ENCODE data around the gene GALNT10. TPM values are rescaled to one million over a fixed set of nuclear protein-coding genes. Genes with fewer than 3 reads are reported as not detected.

Gene GALNT10
- polyA plus RNA-seq, 1 donor (not counting 4 experiments of a cell fraction or from before 2014, with no cell fraction given): 17.9 TPM

DNA sequence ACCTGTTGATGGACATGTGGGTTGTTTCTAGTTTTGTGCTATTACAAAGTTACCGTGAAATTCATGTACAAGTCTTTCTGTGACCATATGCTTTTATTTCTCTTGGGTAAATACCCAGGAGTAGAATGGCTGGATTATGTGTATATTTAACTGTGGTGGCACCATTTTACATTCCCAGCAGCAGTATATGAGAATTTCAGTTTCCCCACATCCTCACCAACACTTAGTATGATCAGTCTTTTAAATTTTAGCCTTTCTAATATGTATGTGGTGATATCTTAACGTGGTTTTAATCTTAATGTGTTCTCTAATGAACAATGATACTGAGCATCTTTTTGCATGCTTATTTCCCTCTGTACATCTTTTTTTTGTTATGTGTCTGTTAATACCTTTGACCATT lies 36.6 kb downstream of the GALNT10 start:
- Histone ChIP-seq H3K4me2 (ENCODE audit: control insufficient read depth, extremely low read depth, insufficient read depth, low read depth, low read length) (no peak overlapping the region), H4K20me1 (ENCODE audit: control insufficient read depth, extremely low read depth, insufficient read depth, low read length) (no peaks in the 10 kb centered on the region), H3K79me2 (ENCODE audit: control insufficient read depth, insufficient read depth, low read length) (no peaks in the 10 kb centered on the region), H3K36me3 (ENCODE audit: control insufficient read depth in 2 of 2, extremely low read depth in 1 of 2, insufficient read depth in 2 of 2, low read length in 2 of 2) (no peaks in the 10 kb centered on the region), H2AFZ (ENCODE audit: control insufficient read depth, low read length) (no peak overlapping the region), H3K9ac (ENCODE audit: control insufficient read depth, extremely low read depth, insufficient read depth, low read length) (no peak overlapping the region), H3K9me1 (ENCODE audit: control insufficient read depth, extremely low read depth, insufficient read depth, low read length) (no peaks in the 10 kb centered on the region), H3K9me3 (ENCODE audit: control insufficient read depth, low read depth, low read length) (no peaks in the 10 kb centered on the region), H3K4me3 (ENCODE audit: control insufficient read depth in 2 of 3, extremely low read depth in 1 of 3, insufficient read depth in 2 of 3, low read depth in 1 of 3, low read length in 3 of 3) (no peak overlapping the region), H3K27me3 (ENCODE audit: control insufficient read depth, extremely low read depth, insufficient read depth, low read length) (no peaks in the 10 kb centered on the region), H3K4me1 (ENCODE audit: control insufficient read depth, extremely low read depth, insufficient read depth, low read length) (peaks cover 4% of the 10 kb centered on the region), H3K27ac (ENCODE audit: control insufficient read depth, insufficient read depth, low read length) (no peak overlapping the region)
- TF ChIP-seq EZH2 (IDR thresholded peaks at IDR 0.05; ENCODE audit: low read length): no peak
- TF ChIP-seq, protein P1, sequence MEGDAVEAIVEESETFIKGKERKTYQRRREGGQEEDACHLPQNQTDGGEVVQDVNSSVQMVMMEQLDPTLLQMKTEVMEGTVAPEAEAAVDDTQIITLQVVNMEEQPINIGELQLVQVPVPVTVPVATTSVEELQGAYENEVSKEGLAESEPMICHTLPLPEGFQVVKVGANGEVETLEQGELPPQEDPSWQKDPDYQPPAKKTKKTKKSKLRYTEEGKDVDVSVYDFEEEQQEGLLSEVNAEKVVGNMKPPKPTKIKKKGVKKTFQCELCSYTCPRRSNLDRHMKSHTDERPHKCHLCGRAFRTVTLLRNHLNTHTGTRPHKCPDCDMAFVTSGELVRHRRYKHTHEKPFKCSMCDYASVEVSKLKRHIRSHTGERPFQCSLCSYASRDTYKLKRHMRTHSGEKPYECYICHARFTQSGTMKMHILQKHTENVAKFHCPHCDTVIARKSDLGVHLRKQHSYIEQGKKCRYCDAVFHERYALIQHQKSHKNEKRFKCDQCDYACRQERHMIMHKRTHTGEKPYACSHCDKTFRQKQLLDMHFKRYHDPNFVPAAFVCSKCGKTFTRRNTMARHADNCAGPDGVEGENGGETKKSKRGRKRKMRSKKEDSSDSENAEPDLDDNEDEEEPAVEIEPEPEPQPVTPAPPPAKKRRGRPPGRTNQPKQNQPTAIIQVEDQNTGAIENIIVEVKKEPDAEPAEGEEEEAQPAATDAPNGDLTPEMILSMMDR (optimal IDR thresholded peaks at IDR 0.05 in 1 of 3, IDR thresholded peaks at IDR 0.05 in 1 of 3, conservative IDR thresholded peaks at IDR 0.05 in 1 of 3; ENCODE audit: extremely low read depth in 1 of 3, insufficient read depth in 2 of 3, low read length in 3 of 3): no peak
- FAIRE-seq (no peak), DNase-seq (ENCODE audit: low read depth, low spot score) (no peak)
- dilution Hi-C loops (cut with MboI; ENCODE audit: extremely low pct_ligation_motif_present, low sequenced_read_pairs): no loop called here

- FAIRE-seq: no peak
- no peaks in the 10 kb centered on the region for H3K36me3 ChIP-seq (ENCODE audit: control insufficient read depth in 2 of 2, extremely low read depth in 1 of 2, insufficient read depth in 2 of 2, low read length in 2 of 2)
- no peaks in the 10 kb centered on the region for H3K79me2 ChIP-seq (ENCODE audit: control insufficient read depth, insufficient read depth, low read length)
- H3K4me3 ChIP-seq (ENCODE audit: control insufficient read depth in 2 of 3, extremely low read depth in 1 of 3, insufficient read depth in 2 of 3, low read depth in 1 of 3, low read length in 3 of 3): no peak overlapping the region
- dilution Hi-C loops (cut with MboI; ENCODE audit: extremely low pct_ligation_motif_present, low sequenced_read_pairs): no loop called here
- H2AFZ ChIP-seq (ENCODE audit: control insufficient read depth, low read length): no peak overlapping the region
- H3K9me1 ChIP-seq (ENCODE audit: control insufficient read depth, extremely low read depth, insufficient read depth, low read length): no peaks in the 10 kb centered on the region
- DNase-seq (ENCODE audit: low read depth, low spot score): no peak
- H3K4me1 ChIP-seq (ENCODE audit: control insufficient read depth, extremely low read depth, insufficient read depth, low read length): no peaks in the 10 kb centered on the region
- H3K9me3 ChIP-seq (ENCODE audit: control insufficient read depth, low read depth, low read length): no peaks in the 10 kb centered on the region
- no peak for TF ChIP-seq EZH2 (IDR thresholded peaks at IDR 0.05; ENCODE audit: low read length)
- TF ChIP-seq, protein P1 (optimal IDR thresholded peaks at IDR 0.05 in 1 of 3, IDR thresholded peaks at IDR 0.05 in 1 of 3, conservative IDR thresholded peaks at IDR 0.05 in 1 of 3; ENCODE audit: extremely low read depth in 1 of 3, insufficient read depth in 2 of 3, low read length in 3 of 3): no peak
- no peak overlapping the region for H3K27ac ChIP-seq (ENCODE audit: control insufficient read depth, insufficient read depth, low read length)
- no peak overlapping the region for H3K9ac ChIP-seq (ENCODE audit: control insufficient read depth, extremely low read depth, insufficient read depth, low read length)
- no peaks in the 10 kb centered on the region for H4K20me1 ChIP-seq (ENCODE audit: control insufficient read depth, extremely low read depth, insufficient read depth, low read length)
- no peaks in the 10 kb centered on the region for H3K27me3 ChIP-seq (ENCODE audit: control insufficient read depth, extremely low read depth, insufficient read depth, low read length)
- no peak overlapping the region for H3K4me2 ChIP-seq (ENCODE audit: control insufficient read depth, extremely low read depth, insufficient read depth, low read depth, low read length)
These were observed 38.2 kb downstream of the GALNT10 start for GRCh38 chr5:154228696-154229095.

All from keratinocyte (primary cell).